ENCODE results near the gene UBL5.

The UBL5 gene

GRCh38 chr19:9857076-9857721 is 29.5 kb downstream of the UBL5 start:
- DNase-seq = no peak

DNA sequence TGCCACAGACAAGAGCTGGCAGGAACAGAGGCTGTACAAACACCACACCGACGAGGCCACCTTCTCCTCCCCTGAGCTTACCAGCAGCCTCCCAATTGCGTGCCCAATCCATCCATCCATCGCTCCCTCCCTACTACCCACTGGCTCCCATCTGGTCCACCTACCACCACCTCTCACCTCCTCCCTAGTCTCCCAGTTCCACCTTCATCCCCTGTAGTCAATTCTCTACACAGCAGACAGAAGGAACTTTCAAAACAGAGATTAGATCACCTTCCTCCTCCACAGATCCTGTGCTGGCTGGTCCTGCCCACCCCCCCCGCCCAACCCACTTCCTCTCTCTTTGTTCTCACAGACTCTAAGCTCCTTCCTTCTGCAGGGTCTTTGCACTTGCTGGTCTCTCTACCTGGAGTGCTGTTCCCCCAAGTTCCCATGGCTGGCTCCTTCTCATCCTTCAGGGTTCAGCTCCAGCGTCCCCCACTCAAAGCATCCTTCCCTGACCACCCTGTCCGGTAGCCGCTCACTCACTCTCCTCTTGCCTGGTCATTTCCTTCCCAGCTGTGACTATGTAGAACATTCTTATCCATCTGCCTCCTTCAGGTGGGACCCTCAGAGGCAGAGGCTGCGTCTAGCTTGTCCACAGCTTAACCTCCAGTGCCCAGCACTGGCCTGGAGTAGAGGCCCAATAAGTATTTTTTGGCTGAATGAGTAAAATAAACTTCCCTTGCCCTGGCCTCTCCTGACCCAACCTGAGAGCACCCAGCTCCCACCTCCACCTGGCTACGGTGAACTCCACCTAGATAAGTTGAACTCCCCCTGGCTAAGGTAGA is 30.4 kb downstream of the UBL5 start:
- DNase-seq = peak; percentile 31

GRCh38 chr19:9858766-9859165 is 31.0 kb downstream of the UBL5 start:
- no peak for DNase-seq

DNA sequence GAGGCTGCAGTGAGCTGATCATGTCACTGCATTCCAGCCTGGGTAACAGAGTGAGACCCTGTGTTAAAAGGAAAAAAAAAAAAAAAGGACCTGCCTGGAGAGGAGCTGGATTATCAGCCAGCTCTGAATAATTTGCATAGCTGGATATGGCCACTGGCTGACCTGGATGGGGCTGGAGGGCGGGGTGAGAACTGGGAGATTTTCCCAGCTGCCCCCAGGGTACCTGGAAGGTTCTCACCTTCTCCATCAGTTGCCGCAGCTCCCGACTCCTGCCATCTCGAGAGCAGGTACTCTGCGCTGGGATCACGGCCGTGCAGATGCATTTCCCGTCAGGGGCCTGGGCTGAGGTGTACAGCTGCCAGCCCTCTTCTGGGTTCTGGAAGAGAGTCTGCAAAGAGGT is 32.7 kb downstream of the UBL5 start:
- no peak for DNase-seq

- no peak for DNase-seq
Measured at GRCh38 chr19:9861503-9861902, 33.8 kb downstream of the UBL5 start.

GRCh38 chr19:9862938-9863337 is 35.2 kb downstream of the UBL5 start:
- DNase-seq = no peak

- DNase-seq = no peak
Measured at GRCh38 chr19:9863759-9864158, 36.0 kb downstream of the UBL5 start.

DNA sequence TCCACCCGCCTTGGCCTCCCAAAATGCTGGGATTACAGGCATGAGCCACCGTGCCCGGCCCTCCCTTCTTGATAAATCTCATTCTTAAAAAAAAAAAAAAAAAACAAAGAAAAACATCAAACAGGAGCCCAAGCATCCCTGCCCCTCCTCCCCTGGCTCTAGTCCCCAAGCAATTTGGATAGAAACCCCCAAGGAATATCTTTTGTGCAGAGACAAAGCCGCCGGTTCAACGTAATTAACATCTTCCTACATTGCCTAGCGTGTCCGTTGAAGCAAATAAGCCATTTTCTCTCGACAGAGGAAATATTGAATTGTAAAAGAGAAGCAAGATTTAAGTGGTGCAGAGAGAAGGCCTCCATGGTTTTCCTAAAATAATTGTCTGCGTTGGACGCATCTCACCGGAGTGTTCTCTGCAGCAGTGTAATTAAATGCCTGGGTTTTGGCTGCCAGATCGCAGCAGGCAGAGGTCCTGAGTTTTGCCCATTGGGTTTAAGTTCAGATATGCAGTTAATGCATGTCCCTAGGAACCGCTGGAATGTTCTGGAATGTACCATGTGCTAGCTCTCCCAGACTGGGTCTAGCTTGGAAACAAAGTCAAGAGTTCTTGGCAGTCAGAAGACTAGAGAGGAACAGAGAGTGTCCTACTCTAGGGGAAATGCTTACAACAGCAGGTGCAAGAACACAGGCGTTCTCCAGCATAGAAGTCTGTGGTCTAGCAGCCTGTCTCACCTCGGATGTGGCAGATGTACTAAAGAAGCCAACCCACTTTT is 38.2 kb downstream of the UBL5 start:
- DNase-seq = no peak

- DNase-seq = no peak
Measured at GRCh38 chr19:9868983-9869617, 41.4 kb downstream of the UBL5 start.

DNA sequence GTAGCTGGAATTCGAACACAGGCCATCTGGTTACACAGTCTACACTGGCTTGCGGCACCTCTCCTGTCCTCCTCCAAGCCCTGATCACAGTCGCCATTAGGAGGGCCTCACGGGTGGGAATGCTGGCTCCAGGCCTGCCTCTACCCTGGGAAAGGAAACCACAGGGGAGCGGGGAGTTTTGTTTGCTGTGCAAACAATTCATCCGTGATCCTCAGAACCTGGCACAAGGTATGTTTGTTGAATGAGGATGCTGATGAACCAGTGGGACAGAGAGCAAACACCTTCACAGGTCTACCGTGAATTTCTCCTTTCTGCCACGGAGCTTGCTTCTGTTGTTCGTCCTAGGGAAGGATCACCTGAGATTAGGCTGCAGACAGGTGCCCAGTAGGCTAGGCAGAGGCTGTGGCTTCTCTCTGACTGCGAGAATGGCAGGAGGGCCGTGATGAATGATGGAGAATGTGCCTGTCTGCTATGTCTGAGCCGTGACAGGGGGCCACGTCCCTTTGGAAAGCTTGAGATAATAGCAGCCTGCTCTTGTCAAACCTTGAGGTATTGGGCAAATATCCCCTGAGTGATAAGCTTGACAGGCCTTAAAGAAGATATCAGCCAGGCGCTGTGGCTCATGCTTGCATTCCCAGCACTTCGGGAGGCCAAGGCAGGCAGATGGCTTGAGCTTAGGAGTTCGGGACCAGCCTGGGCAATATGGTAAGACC is 44.1 kb downstream of the UBL5 start:
- no peak for DNase-seq

DNA sequence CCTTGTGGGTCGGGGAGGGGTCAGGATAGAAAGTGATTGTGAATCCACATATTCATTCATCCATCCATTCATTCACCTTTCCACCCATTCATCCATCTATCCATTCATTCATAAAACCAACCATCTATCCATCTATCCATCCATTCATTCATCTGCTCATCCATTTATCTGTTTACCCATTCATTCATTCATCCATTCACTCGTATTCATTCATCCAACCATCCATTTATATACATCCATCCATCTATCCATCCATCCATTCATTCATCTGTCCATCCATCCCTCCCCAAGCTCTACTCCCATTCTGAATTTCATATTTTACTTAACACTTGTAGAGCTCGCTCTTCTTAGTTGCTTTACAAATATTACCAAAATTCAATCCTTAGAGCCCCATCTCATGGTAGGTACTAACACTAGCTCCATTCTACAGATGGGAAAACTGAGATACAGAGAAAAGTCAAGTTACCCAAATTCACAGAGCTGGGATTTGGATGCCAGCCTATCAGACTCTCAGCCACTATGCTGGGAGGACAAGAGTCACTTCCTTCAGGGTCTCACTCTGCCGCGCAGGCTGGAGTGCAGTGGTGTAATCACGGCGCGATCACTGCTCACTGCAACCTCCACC is 45.0 kb downstream of the UBL5 start:
- no peak for DNase-seq

DNA sequence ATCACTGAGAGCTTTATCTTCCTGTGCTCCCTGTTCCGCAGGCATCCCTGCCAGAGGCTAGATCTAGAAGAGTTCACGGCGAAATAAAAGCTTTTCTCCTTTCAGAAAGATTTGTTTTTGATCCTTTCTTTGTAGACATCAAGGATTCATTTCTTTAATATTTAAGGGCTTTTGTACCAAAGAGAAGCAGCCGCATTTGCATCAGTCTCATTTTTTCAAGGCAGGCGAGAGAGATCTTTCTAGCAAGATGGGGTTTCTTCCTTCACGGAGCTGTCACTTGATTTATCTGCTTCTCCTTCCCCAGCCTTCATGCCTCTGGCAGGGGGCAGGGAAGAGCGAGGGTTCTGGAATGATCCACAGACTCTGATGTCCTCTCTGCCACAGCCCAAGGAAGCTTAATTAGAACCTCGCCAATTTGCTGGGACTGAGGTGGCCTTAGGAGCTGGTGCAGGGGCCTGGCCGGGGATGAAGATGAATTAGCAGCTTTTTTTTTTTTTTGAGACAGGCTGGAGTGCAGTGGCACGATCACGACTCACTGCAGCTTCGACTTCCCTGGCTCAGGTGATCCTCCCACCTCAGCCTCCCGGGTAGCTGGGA is 47.4 kb downstream of the UBL5 start:
- no peak for DNase-seq

- DNase-seq = no peak
Measured at GRCh38 chr19:9875796-9876195, 48.1 kb downstream of the UBL5 start.

DNA sequence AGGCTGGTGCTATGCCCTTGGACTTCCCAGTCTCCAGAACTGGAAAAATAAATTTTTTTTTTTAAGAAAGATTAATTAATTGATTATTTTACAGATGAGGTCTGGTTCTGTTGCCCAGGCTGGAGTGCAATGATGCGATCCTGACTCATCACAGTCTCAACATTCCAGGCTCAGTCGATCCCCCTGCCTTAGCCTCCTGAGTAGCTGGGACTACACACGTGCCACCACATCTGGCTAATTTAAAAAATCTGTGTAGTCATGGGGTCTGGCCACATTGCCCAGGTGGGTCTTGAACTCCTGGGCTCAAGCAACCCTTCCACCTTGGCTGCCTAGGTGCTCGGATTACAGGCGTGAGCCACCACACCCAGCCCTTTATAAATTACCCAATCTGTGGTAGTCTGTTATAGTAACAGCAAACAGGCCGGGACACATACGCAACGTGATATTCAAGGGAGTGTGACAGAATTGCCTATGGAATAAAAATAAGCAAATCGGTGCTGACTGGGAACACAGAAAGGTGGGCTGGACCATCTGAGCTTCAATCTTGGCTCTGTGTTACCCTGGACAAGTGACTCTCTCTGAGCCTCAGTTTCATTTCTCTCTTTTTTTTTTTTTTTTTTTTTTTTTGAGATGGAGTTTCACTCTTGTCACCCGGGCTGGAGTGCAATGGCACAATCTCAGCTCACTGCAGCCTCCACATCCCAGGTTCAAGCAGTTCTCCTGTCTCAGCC is 50.2 kb downstream of the UBL5 start:
- no peak for DNase-seq

GRCh38 chr19:9878511-9879196 is 50.9 kb downstream of the UBL5 start:
- DNase-seq = no peak
